Measurements from ENCODE around the gene RNF5. TPM values are rescaled to one million over a fixed set of nuclear protein-coding genes. Genes with fewer than 3 reads are reported as not detected.

The RNF5 gene
- total RNA-seq, 1 experiment from 2014 or later, result 45.9 TPM

GRCh38 chr6:32202186-32202585, 24.0 kb downstream of the RNF5 start (continued):
- TF ChIP-seq YY1 (IDR thresholded peaks at IDR 0.05; ENCODE audit: extremely low read depth, insufficient replicate concordance, low read depth, low read length) (no peak), JUND (IDR thresholded peaks at IDR 0.05) (no peak)

GRCh38 chr6:32203426-32204267, 25.4 kb downstream of the RNF5 start:
- Histone ChIP-seq H4K20me1 (ENCODE audit: insufficient read depth) (no peaks in the 10 kb centered on the region), H3K4me2 (ENCODE audit: low read length) (no peak overlapping the region), H2AFZ (ENCODE audit: low read depth, low read length, poor library complexity, severe bottlenecking) (no peak overlapping the region), H3K9ac (ENCODE audit: low read length) (no peak overlapping the region), H3K9me2 (ENCODE audit: insufficient read depth) (no peaks in the 10 kb centered on the region), H3K36me3 (ENCODE audit: control insufficient read depth in 1 of 2, insufficient read depth in 2 of 2, low read length in 2 of 2) (no peaks in the 10 kb centered on the region), H3K27me3 (ENCODE audit: insufficient read depth, low read length) (0 out of 2 replicates have a peak, but pooled peaks cover 3% of the 10 kb centered on the region), H3K79me2 (ENCODE audit: insufficient read depth, low read length) (no peaks in the 10 kb centered on the region), H3K4me1 (ENCODE audit: control insufficient read depth in 1 of 2, insufficient read depth in 2 of 2, low read length in 2 of 2) (no peaks in the 10 kb centered on the region), H3K4me3 (replicated peaks in 1 of 2; ENCODE audit: low read depth in 1 of 2, low read length in 2 of 2) (no peak overlapping the region), H3K9me3 (ENCODE audit: control insufficient read depth in 1 of 2, insufficient read depth in 1 of 2, low read depth in 1 of 2, low read length in 2 of 2) (no peaks in the 10 kb centered on the region), H3K27ac (ENCODE audit: low read depth, low read length) (no peak overlapping the region)
- no peak for DNase-seq (ENCODE audit: low read depth, low spot score)
- CTCF ChIA-PET, result interaction anchor here (0.7 kb wide), 1 partner anchor 93 kb away, joined by 4 read pairs; no protein-coding TSS in a partner anchor
- intact Hi-C loops (cut with micrococcal nuclease), result no loop called here
- no TSS peak for BruUV-seq (replicated peaks)
- POLR2A ChIA-PET, result no interaction called here
- no peak for ATAC-seq
- RAD21 ChIA-PET (ENCODE audit: low non-redundant PET in 1 of 2, low total read pairs in 2 of 2, uncharacterized antibody in 2 of 2, unreplicated experiment in 2 of 2), result no interaction called here
- TF ChIP-seq FOSL1 (IDR thresholded peaks at IDR 0.05; ENCODE audit: low read depth) (no peak), ELF1 (IDR thresholded peaks at IDR 0.05; ENCODE audit: borderline replicate concordance, low read depth) (no peak), EZH2 (IDR thresholded peaks at IDR 0.05) (no peak), ZFX (IDR thresholded peaks at IDR 0.05) (no peak), POLR2A (IDR thresholded peaks at IDR 0.05; ENCODE audit: borderline replicate concordance, extremely low read depth, insufficient read depth, insufficient read length) (no peak), SRF (IDR thresholded peaks at IDR 0.05; ENCODE audit: low read depth) (no peak), EGR1 (IDR thresholded peaks at IDR 0.05; ENCODE audit: low read depth) (no peak), ZBTB33 (IDR thresholded peaks at IDR 0.05; ENCODE audit: extremely low read depth, insufficient replicate concordance, low read length) (no peak), POLR2AphosphoS5 (IDR thresholded peaks at IDR 0.05; ENCODE audit: low read depth, low read length) (no peak), RAD21 (IDR thresholded peaks at IDR 0.05; ENCODE audit: low read depth) (no peak), SP1 (IDR thresholded peaks at IDR 0.05; ENCODE audit: low read depth) (no peak), YY1 (IDR thresholded peaks at IDR 0.05; ENCODE audit: extremely low read depth, insufficient replicate concordance, low read depth, low read length) (no peak), MAX (IDR thresholded peaks at IDR 0.05) (no peak), ATF3 (IDR thresholded peaks at IDR 0.05) (no peak), JUND (IDR thresholded peaks at IDR 0.05) (no peak), CBX3 (IDR thresholded peaks at IDR 0.05; ENCODE audit: low read depth) (no peak), ZNF274 (IDR thresholded peaks at IDR 0.05; ENCODE audit: low read depth, low read length) (no peak), REST (IDR thresholded peaks at IDR 0.05; ENCODE audit: low read depth) (no peak)
